H1 (cell line): Measurements from ENCODE around the gene BLNK. TPM values are rescaled to one million over a fixed set of nuclear protein-coding genes. Genes with fewer than 3 reads are reported as not detected.

Source experiments
- CTCF ChIA-PET: fragments of 300-600 bp; sonication (Branson Sonifier 250); formaldehyde crosslinking; loops from one replicate; lab custom pipeline; 2021; ENCODE audit not compliant: partially characterized antibody; lab: Charles Lee
- POLR2A ChIA-PET: fragments of 300-600 bp; sonication (Branson Sonifier 250); formaldehyde crosslinking; loops from one replicate; lab custom pipeline; 2021; ENCODE audit warnings: inconsistent platforms; ENCODE audit not compliant: partially characterized antibody; lab: Charles Lee
- DNase-seq, 2 experiments: peaks; one replicate each; pipeline versions ENCODE4 v3.0.0 to v3.0.0-alpha.2; 2010 to 2022; ENCODE audit warnings: low spot score in 2 of 2, low read depth in 1 of 2, mixed read lengths in 1 of 2
- FAIRE-seq: peaks from 2 replicates; lab custom pipeline; 2011; peaks lifted over from hg19 to GRCh38; lab: Jason Lieb, UNC
- H2AFZ ChIP-seq: 2 replicates; pipeline ENCODE4 v1.8.1; 2012; ENCODE audit warnings: low read length, inconsistent platforms
- H2AK5ac ChIP-seq: 2 replicates; pipeline ENCODE4 v1.6.1; 2013; ENCODE audit warnings: low read depth, low read length
- H2BK120ac ChIP-seq: replicated peaks from 2 replicates; pipeline ENCODE3; 2013; ENCODE audit warnings: low read depth, low read length, inconsistent platforms
- H2BK12ac ChIP-seq: 2 replicates; pipeline ENCODE4 v1.6.1; 2013; ENCODE audit warnings: low read depth, low read length
- H2BK15ac ChIP-seq: 2 replicates; pipeline ENCODE4 v1.6.1; 2013; ENCODE audit warnings: low read length
- H2BK20ac ChIP-seq: 2 replicates; pipeline ENCODE4 v1.6.1; 2013; ENCODE audit warnings: low read length
- H2BK5ac ChIP-seq: 2 replicates; pipeline ENCODE4 v1.6.1; 2013; ENCODE audit warnings: low read depth, low read length
- H3K14ac ChIP-seq: 2 replicates; pipeline ENCODE4 v1.6.1; 2013; ENCODE audit warnings: inconsistent platforms; ENCODE audit not compliant: insufficient read length
- H3K18ac ChIP-seq: 2 replicates; pipeline ENCODE4 v1.6.1; 2013; ENCODE audit warnings: low read length; ENCODE audit errors: extremely low read depth
- H3K23ac ChIP-seq: 2 replicates; pipeline ENCODE4 v1.6.1; 2013; ENCODE audit warnings: inconsistent platforms; ENCODE audit not compliant: insufficient read length
- H3K23me2 ChIP-seq: 2 replicates; pipeline ENCODE4 v1.6.1; 2013; ENCODE audit warnings: low read depth, low read length
- H3K27ac ChIP-seq: 2 replicates; pipeline ENCODE4 v1.6.1; 2011; ENCODE audit warnings: low read depth, low read length, inconsistent platforms
- H3K27me3 ChIP-seq, 4 experiments: replicated peaks in 1 of 4; 1 replicate in 1 of 4; 2 replicates in 3 of 4; pipeline versions ENCODE4 v1.6.1 to v1.8.1; 2011 to 2013; ENCODE audit warnings: low read length in 3 of 4, mild to moderate bottlenecking in 3 of 4, inconsistent platforms in 2 of 4, mixed read lengths in 2 of 4, moderate library complexity in 1 of 4; ENCODE audit not compliant: control insufficient read depth in 3 of 4, insufficient read depth in 3 of 4; ENCODE audit errors: extremely low read depth in 1 of 4
- H3K36me3 ChIP-seq, 4 experiments: 2 replicates each; pipeline versions ENCODE4 v1.6.1 to v1.8.1; 2011 to 2013; ENCODE audit warnings: mild to moderate bottlenecking in 4 of 4, low read length in 3 of 4, moderate library complexity in 2 of 4, control low read depth in 1 of 4, inconsistent platforms in 1 of 4; ENCODE audit not compliant: insufficient read depth in 4 of 4, control insufficient read depth in 2 of 4
- H3K4ac ChIP-seq: replicated peaks from 2 replicates; pipeline ENCODE3; 2013; ENCODE audit warnings: low read length, low read depth, mixed read lengths, inconsistent platforms; ENCODE audit not compliant: insufficient read length
- H3K4me1 ChIP-seq, 4 experiments: replicated peaks in 1 of 4; 1 replicate in 1 of 4; 2 replicates in 3 of 4; pipeline versions ENCODE4 v1.6.1 to v1.8.1; 2011 to 2013; ENCODE audit warnings: low read length in 3 of 4, inconsistent platforms in 2 of 4, mixed read lengths in 1 of 4; ENCODE audit not compliant: insufficient read depth in 4 of 4, control insufficient read depth in 3 of 4
- H3K4me2 ChIP-seq, 2 experiments: 2 replicates each; pipeline versions ENCODE4 v1.6.1 to v1.8.1; 2011 to 2013; ENCODE audit warnings: low read depth in 2 of 2, low read length in 2 of 2, control low read depth in 1 of 2, inconsistent platforms in 1 of 2, mild to moderate bottlenecking in 1 of 2; ENCODE audit not compliant: insufficient read depth in 1 of 2
- H3K4me3 ChIP-seq, 4 experiments: fragments of 200-600, 300-600 bp in 1 of 4; sonication (generic), shearing (Covaris generic), sonication (Bioruptor Twin) in 1 of 4; 2 replicates each; pipeline versions ENCODE4 v1.5.1 to v1.8.1; 2011 to 2016; ENCODE audit warnings: low read length in 4 of 4, low read depth in 3 of 4, control low read depth in 2 of 4, inconsistent platforms in 2 of 4, mild to moderate bottlenecking in 2 of 4, mixed read lengths in 1 of 4, moderate library complexity in 1 of 4; ENCODE audit not compliant: insufficient read depth in 2 of 4; ENCODE audit errors: extremely low read depth in 1 of 4
- H3K56ac ChIP-seq: replicated peaks from 2 replicates; pipeline ENCODE3; 2013; ENCODE audit warnings: low read depth, mild to moderate bottlenecking, mixed read lengths, low read length, inconsistent platforms; ENCODE audit not compliant: insufficient read length
- H3K79me1 ChIP-seq: 2 replicates; pipeline ENCODE4 v1.6.1; 2013; ENCODE audit warnings: low read depth, low read length, control low read depth
- H3K79me2 ChIP-seq, 2 experiments: 2 replicates each; pipeline versions ENCODE4 v1.6.1 to v1.8.1; 2012 to 2013; ENCODE audit warnings: low read length in 2 of 2, mild to moderate bottlenecking in 2 of 2, inconsistent platforms in 1 of 2; ENCODE audit not compliant: insufficient read depth in 2 of 2, control insufficient read depth in 1 of 2
- H3K9ac ChIP-seq, 4 experiments: replicated peaks in 1 of 4; 1 replicate in 1 of 4; 2 replicates in 3 of 4; pipeline versions ENCODE4 v1.6.1 to v1.8.1; 2011 to 2013; ENCODE audit warnings: low read depth in 3 of 4, low read length in 3 of 4, control low read depth in 2 of 4, mild to moderate bottlenecking in 2 of 4, moderate library complexity in 2 of 4, inconsistent platforms in 1 of 4; ENCODE audit errors: extremely low read depth in 1 of 4
- H3K9me3 ChIP-seq, 2 experiments: 2 replicates each; pipeline versions ENCODE4 v1.6.1 to v1.8.1; 2012 to 2013; ENCODE audit warnings: mild to moderate bottlenecking in 2 of 2, moderate library complexity in 2 of 2, control low read depth in 1 of 2, inconsistent platforms in 1 of 2, low read depth in 1 of 2, low read length in 1 of 2, mixed read lengths in 1 of 2; ENCODE audit not compliant: insufficient read depth in 2 of 2
- H4K20me1 ChIP-seq, 2 experiments: replicated peaks in 1 of 2; 2 replicates each; pipeline versions ENCODE3 to v1.8.1; 2011 to 2013; ENCODE audit warnings: inconsistent platforms in 2 of 2, low read length in 2 of 2, mild to moderate bottlenecking in 1 of 2; ENCODE audit not compliant: insufficient read depth in 2 of 2, control insufficient read depth in 1 of 2
- H4K5ac ChIP-seq: 2 replicates; pipeline ENCODE4 v1.6.1; 2013; ENCODE audit warnings: low read length, low read depth, mixed read lengths, inconsistent platforms; ENCODE audit not compliant: insufficient read length
- H4K8ac ChIP-seq: 2 replicates; pipeline ENCODE4 v1.8.0; 2013; ENCODE audit warnings: mild to moderate bottlenecking, moderate library complexity, low read length, inconsistent platforms; ENCODE audit not compliant: insufficient read depth; ENCODE audit errors: extremely low read depth
- H4K91ac ChIP-seq: replicated peaks from 2 replicates; pipeline ENCODE3; 2013; ENCODE audit warnings: low read length, mixed read lengths, inconsistent platforms; ENCODE audit not compliant: insufficient read length
- CEBPB ChIP-seq: IDR thresholded peaks from 2 replicates; pipeline ENCODE4 v1.6.1; 2012; ENCODE audit warnings: low read depth, low read length
- CHD2 ChIP-seq: IDR thresholded peaks from 2 replicates; pipeline ENCODE4 v1.6.1; 2012; ENCODE audit warnings: low read length, improper control_type of control experiment
- HDAC6 ChIP-seq: IDR thresholded peaks from one replicate; pipeline ENCODE4 v1.7.1; 2012; ENCODE audit warnings: low read depth, mild to moderate bottlenecking, inconsistent platforms, low read length, moderate library complexity
- KDM4A ChIP-seq: IDR thresholded peaks from one replicate; pipeline ENCODE4 v1.7.1; 2012; ENCODE audit warnings: low read depth, mild to moderate bottlenecking, moderate library complexity, low read length, inconsistent platforms; ENCODE audit not compliant: severe bottlenecking
- NANOG ChIP-seq: IDR thresholded peaks from 2 replicates; pipeline ENCODE4 v1.6.1; 2011; ENCODE audit warnings: low read length, low read depth, mild to moderate bottlenecking, inconsistent platforms; ENCODE audit not compliant: insufficient read depth, poor library complexity, severe bottlenecking
- POU5F1 ChIP-seq: IDR thresholded peaks from 2 replicates; pipeline ENCODE4 v1.6.1; 2011; ENCODE audit warnings: low read depth, mild to moderate bottlenecking, low read length, moderate library complexity
- RXRA ChIP-seq: IDR thresholded peaks from 2 replicates; pipeline ENCODE4 v1.6.1; 2011; ENCODE audit warnings: low read depth, mild to moderate bottlenecking, low read length, moderate library complexity; ENCODE audit not compliant: insufficient read depth
- SAP30 ChIP-seq: fragments of 300-600 bp; sonication (generic); IDR thresholded peaks from 2 replicates; pipeline ENCODE4 v1.7.1; 2012; ENCODE audit warnings: low read length, moderate library complexity, mild to moderate bottlenecking, inconsistent platforms; ENCODE audit not compliant: insufficient read depth, insufficient replicate concordance
- SIRT6 ChIP-seq: IDR thresholded peaks from one replicate; pipeline ENCODE4 v1.7.1; 2012; ENCODE audit warnings: low read length, inconsistent platforms
- SRF ChIP-seq: IDR thresholded peaks from 2 replicates; pipeline ENCODE4 v1.6.1; 2011; ENCODE audit warnings: mild to moderate bottlenecking, low read depth, low read length, moderate library complexity
- TBP ChIP-seq: IDR thresholded peaks from 2 replicates; pipeline ENCODE4 v1.6.1; 2011; ENCODE audit warnings: low read depth, low read length, improper control_type of control experiment
- WGBS, 2 experiments: shearing (Covaris generic) in 1 of 2; methylation state at CpG; one replicate each; pipeline versions ENCODE4 v1.1.6 to v1.1.7; 2013 to 2015; ENCODE audit warnings: low lambda C conversion rate in 2 of 2, mixed read lengths in 2 of 2, inconsistent platforms in 1 of 2, low coverage in 1 of 2, missing lambda C conversion rate in 1 of 2; ENCODE audit not compliant: insufficient replicate concordance in 2 of 2, insufficient coverage in 1 of 2, insufficient read length in 1 of 2; ENCODE audit errors: extremely low coverage in 1 of 2, missing lambda C conversion rate in 1 of 2; 5-methylcytosine and 5-hydroxymethylcytosine counted together
- polyA plus RNA-seq, 7 experiments: library from polyadenylated mRNA; depleted of rRNA in 3 of 7; stranded (reverse) in 5 of 7; unstranded in 2 of 7; fragments of >200 nt in 5 of 7; fragments of 200-250 nt in 2 of 7; gene quantifications; 1 replicate in 5 of 7; 2 replicates in 1 of 7; 4 replicates in 1 of 7; pipeline versions ENCODE4 v1.2.1 to v1.2.3, GENCODE V29; 2011 to 2013; ENCODE audit warnings: missing spikeins in 2 of 7, mixed read lengths in 2 of 7
- total RNA-seq: library from RNA; stranded (reverse); fragmentation: NEBNext Ultra II Directional; extraction: Animal tissue kit (Norgen Biotek cat#: 25700); gene quantifications from 2 replicates; pipeline ENCODE4 v1.2.1, GENCODE V29; 2021
- TF ChIP-seq, protein P1 (sequence below): IDR thresholded peaks from 2 replicates; pipeline ENCODE4 v1.6.1; 2012; ENCODE audit warnings: low read length, inconsistent platforms

The BLNK gene
- total and polyA plus RNA-seq, 2 of the 8 experiments (the other 6 are each of a cell fraction or from before 2014, with no cell fraction given), result not detected

DNA sequence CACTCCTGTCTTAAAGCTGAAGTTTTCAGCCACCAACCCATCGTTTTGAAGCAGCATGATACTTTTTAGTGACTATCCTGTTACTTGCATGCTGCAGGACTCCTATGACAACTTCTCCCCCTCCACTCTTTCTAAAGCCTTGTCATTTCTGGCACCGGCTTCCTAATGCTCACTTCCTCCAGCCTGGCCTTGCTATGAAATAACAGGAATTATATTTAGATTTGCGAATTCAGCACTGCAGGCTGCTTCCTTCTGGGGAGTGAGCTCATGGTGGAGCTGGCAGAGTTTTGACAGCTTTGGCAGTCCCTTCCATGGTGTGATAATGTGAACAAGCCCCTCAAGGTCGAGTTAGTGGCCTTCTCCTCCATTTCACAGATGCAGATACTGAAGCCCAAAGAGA lies 13.4 kb downstream of the BLNK start:
- WGBS, 2 experiments, result 82% methylated on average over 4 of the region's 4 CpGs; no CpG with 5 or more reads in 1 of the 2 experiments
- no peak overlapping the region for H4K8ac ChIP-seq
- no peak overlapping the region for H3K23ac ChIP-seq
- no peaks in the 10 kb centered on the region for H4K20me1 ChIP-seq
- no peak overlapping the region for H2BK15ac ChIP-seq
- no peak overlapping the region for H3K4me3 ChIP-seq
- no peak overlapping the region for H2AK5ac ChIP-seq
- no peaks in the 10 kb centered on the region for H3K9me3 ChIP-seq
- H4K5ac ChIP-seq, result no peak overlapping the region
- H3K56ac ChIP-seq, result no peak overlapping the region
- H4K91ac ChIP-seq, result no peak overlapping the region
- no peak for FAIRE-seq
- no peak overlapping the region for H2BK20ac ChIP-seq
- H3K79me2 ChIP-seq, result no peaks in the 10 kb centered on the region
- ChIA-PET POLR2A (interaction anchor here (1.2 kb wide), 1 partner anchor 129 kb away, joined by 3 read pairs; no protein-coding TSS in a partner anchor), CTCF (interaction anchor here (1.1 to 2.5 kb wide), 5 partner anchors 11 to 83 kb away, joined by 3 to 8 read pairs (median 5); no protein-coding TSS in a partner anchor)
- H3K4me1 ChIP-seq, result peaks cover 0 to 6% (median 3%) of the 10 kb centered on the region in 4 experiments; a peak in 3 of 7 replicates
- peak overlapping the region; percentile 26; the same call in 1 of the 2 replicates for H2BK5ac ChIP-seq
- H3K23me2 ChIP-seq, result no peaks in the 10 kb centered on the region; the same call in 1 of the 2 replicates
- H3K36me3 ChIP-seq, result no peaks in the 10 kb centered on the region
- no peak overlapping the region for H3K4me2 ChIP-seq
- H3K79me1 ChIP-seq, result no peaks in the 10 kb centered on the region
- 0 out of 2 replicates have a peak overlapping the region, but pooled peaks have one; percentile 60 for H2BK12ac ChIP-seq
- TF ChIP-seq KDM4A, result no peak
- TF ChIP-seq, protein P1, sequence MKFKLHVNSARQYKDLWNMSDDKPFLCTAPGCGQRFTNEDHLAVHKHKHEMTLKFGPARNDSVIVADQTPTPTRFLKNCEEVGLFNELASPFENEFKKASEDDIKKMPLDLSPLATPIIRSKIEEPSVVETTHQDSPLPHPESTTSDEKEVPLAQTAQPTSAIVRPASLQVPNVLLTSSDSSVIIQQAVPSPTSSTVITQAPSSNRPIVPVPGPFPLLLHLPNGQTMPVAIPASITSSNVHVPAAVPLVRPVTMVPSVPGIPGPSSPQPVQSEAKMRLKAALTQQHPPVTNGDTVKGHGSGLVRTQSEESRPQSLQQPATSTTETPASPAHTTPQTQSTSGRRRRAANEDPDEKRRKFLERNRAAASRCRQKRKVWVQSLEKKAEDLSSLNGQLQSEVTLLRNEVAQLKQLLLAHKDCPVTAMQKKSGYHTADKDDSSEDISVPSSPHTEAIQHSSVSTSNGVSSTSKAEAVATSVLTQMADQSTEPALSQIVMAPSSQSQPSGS, result no peak
- TF ChIP-seq SIRT6, result no peak
- TF ChIP-seq SRF, result no peak
- no peak for TF ChIP-seq HDAC6
- no peak for TF ChIP-seq NANOG
- TF ChIP-seq CEBPB, result no peak
- TF ChIP-seq POU5F1, result no peak
- TF ChIP-seq RXRA, result no peak
- no peak for TF ChIP-seq SAP30
- no peak for TF ChIP-seq CHD2
- TF ChIP-seq TBP, result no peak
- H3K4ac ChIP-seq, result no peak overlapping the region
- no peak overlapping the region for H3K14ac ChIP-seq
- H3K27ac ChIP-seq, result no peak overlapping the region
- H3K27me3 ChIP-seq, result no peaks in the 10 kb centered on the region; a peak in 1 of 7 replicates
- H3K9ac ChIP-seq, result no peak overlapping the region
- no peak overlapping the region for H2BK120ac ChIP-seq
- peak in 1 of 2 experiments; percentile 22 for DNase-seq
- H2AFZ ChIP-seq, result 0 out of 2 replicates have a peak overlapping the region, but pooled peaks have one; percentile 2
- H3K18ac ChIP-seq, result no peak overlapping the region
